OCI-M1 (cell line): ENCODE measurements around the gene COX7B2.

Experiments
- DNase-seq: peaks from one replicate; lab custom pipeline; 2025; lab: John Stamatoyannopoulos, UW

COX7B2 gene

GRCh38 chr4:46909078-46909477 lies at the start of gene COX7B2:
COX7B2 (minus strand) TSS chr4:46909245; CDS start chr4:46735192, 174,053 bp downstream.
- DNase-seq, result no peak

- no peak for DNase-seq
Observed at GRCh38 chr4:46956451-46956850, 47.4 kb upstream of the COX7B2 start.

GRCh38 chr4:46955601-46956000 lies 46.6 kb upstream of the COX7B2 start:
- no peak for DNase-seq

- DNase-seq, result no peak
Observed at GRCh38 chr4:46954643-46955042, 45.6 kb upstream of the COX7B2 start.

- no peak for DNase-seq
Observed at GRCh38 chr4:46953564-46953963, 44.5 kb upstream of the COX7B2 start.

GRCh38 chr4:46952451-46952850 lies 43.4 kb upstream of the COX7B2 start:
- DNase-seq, result no peak

- no peak for DNase-seq
Observed at GRCh38 chr4:46950826-46951225, 41.8 kb upstream of the COX7B2 start.

- DNase-seq, result no peak
Observed at GRCh38 chr4:46949822-46950221, 40.8 kb upstream of the COX7B2 start.

- DNase-seq, result no peak
Observed at GRCh38 chr4:46947541-46947940, 38.5 kb upstream of the COX7B2 start.

- DNase-seq, result no peak
Observed at GRCh38 chr4:46946919-46947536, 38.0 kb upstream of the COX7B2 start.

- DNase-seq, result no peak
Observed at GRCh38 chr4:46945062-46945461, 36.0 kb upstream of the COX7B2 start.

GRCh38 chr4:46944345-46944744 lies 35.3 kb upstream of the COX7B2 start:
- DNase-seq, result no peak

- peak; percentile 21 for DNase-seq
Observed at GRCh38 chr4:46937493-46937892, 28.4 kb upstream of the COX7B2 start.

GRCh38 chr4:46934726-46935125 lies 25.7 kb upstream of the COX7B2 start:
- DNase-seq, result no peak

GRCh38 chr4:46933686-46934085 lies 24.6 kb upstream of the COX7B2 start:
- DNase-seq, result no peak

GRCh38 chr4:46931981-46932380 lies 22.9 kb upstream of the COX7B2 start:
- peak; percentile 74 for DNase-seq

GRCh38 chr4:46930891-46931290 lies 21.8 kb upstream of the COX7B2 start:
- no peak for DNase-seq

- DNase-seq, result no peak
Observed at GRCh38 chr4:46927201-46927600, 18.2 kb upstream of the COX7B2 start.

- no peak for DNase-seq
Observed at GRCh38 chr4:46924789-46925529, 15.9 kb upstream of the COX7B2 start.

GRCh38 chr4:46922205-46922604 lies 13.2 kb upstream of the COX7B2 start:
- peak; percentile 15 for DNase-seq

- DNase-seq, result no peak
Observed at GRCh38 chr4:46908148-46908547, 897 bp downstream of the COX7B2 start.

GRCh38 chr4:46900082-46900481 lies 9.0 kb downstream of the COX7B2 start:
- no peak for DNase-seq

- peak; percentile 26 for DNase-seq
Observed at GRCh38 chr4:46894826-46895225, 14.2 kb downstream of the COX7B2 start.

- no peak for DNase-seq
Observed at GRCh38 chr4:46890056-46890455, 19.0 kb downstream of the COX7B2 start.
